HS-27A (cell line): ENCODE data around the gene SLC4A9.
"Not testable (repeated sequence)": the region's sequence is repeated elsewhere in the genome, so short reads cannot be mapped to it uniquely, and the experiment has no call there.

Experiments
- DNase-seq: peaks from one replicate; pipeline ENCODE4 v3.0.0-alpha.2; 2012; ENCODE audit warnings: low read depth, missing footprints

The SLC4A9 gene

GRCh38 chr5:140401362-140402257, 41.6 kb downstream of the SLC4A9 start, which contains the start of gene ANKHD1:
ANKHD1 (plus strand) TSS chr5:140401833; CDS start chr5:140401968, 135 bp downstream.
- peak; percentile 97 for DNase-seq

- no peak for DNase-seq
Observed at GRCh38 chr5:140402258-140403074, 42.5 kb downstream of the SLC4A9 start.

- DNase-seq: no peak
Observed at GRCh38 chr5:140403613-140404012, 43.6 kb downstream of the SLC4A9 start.

GRCh38 chr5:140408750-140409241, 48.8 kb downstream of the SLC4A9 start:
- no peak for DNase-seq

GRCh38 chr5:140413230-140413629, 53.2 kb downstream of the SLC4A9 start:
- DNase-seq: no peak

GRCh38 chr5:140417235-140417634, 57.2 kb downstream of the SLC4A9 start:
- no peak for DNase-seq

GRCh38 chr5:140418862-140419520, 59.0 kb downstream of the SLC4A9 start:
- DNase-seq: no peak

GRCh38 chr5:140420226-140420570, 60.2 kb downstream of the SLC4A9 start:
- no peak for DNase-seq

- no peak for DNase-seq
Observed at GRCh38 chr5:140420665-140421361, 60.8 kb downstream of the SLC4A9 start.

GRCh38 chr5:140421375-140421774, 61.4 kb downstream of the SLC4A9 start:
- DNase-seq: not testable (repeated sequence)

- DNase-seq: no peak
Observed at GRCh38 chr5:140423609-140424008, 63.6 kb downstream of the SLC4A9 start.

GRCh38 chr5:140424135-140424534, 64.1 kb downstream of the SLC4A9 start:
- no peak for DNase-seq
